H1 (cell line): Measurements from ENCODE around the gene CADPS. TPM values are rescaled to one million over a fixed set of nuclear protein-coding genes. Genes with fewer than 3 reads are reported as not detected.

Source experiments
- CTCF ChIA-PET: fragments of 300-600 bp; sonication (Branson Sonifier 250); formaldehyde crosslinking; loops from one replicate; lab custom pipeline; 2021; ENCODE audit not compliant: partially characterized antibody; lab: Charles Lee
- POLR2A ChIA-PET: fragments of 300-600 bp; sonication (Branson Sonifier 250); formaldehyde crosslinking; loops from one replicate; lab custom pipeline; 2021; ENCODE audit warnings: inconsistent platforms; ENCODE audit not compliant: partially characterized antibody; lab: Charles Lee
- DNase-seq, 2 experiments: peaks; one replicate each; pipeline versions ENCODE4 v3.0.0 to v3.0.0-alpha.2; 2010 to 2022; ENCODE audit warnings: low spot score in 2 of 2, low read depth in 1 of 2, mixed read lengths in 1 of 2
- FAIRE-seq: peaks from 2 replicates; lab custom pipeline; 2011; peaks lifted over from hg19 to GRCh38; lab: Jason Lieb, UNC
- H2AFZ ChIP-seq: 2 replicates; pipeline ENCODE4 v1.8.1; 2012; ENCODE audit warnings: low read length, inconsistent platforms
- H2AK5ac ChIP-seq: 2 replicates; pipeline ENCODE4 v1.6.1; 2013; ENCODE audit warnings: low read depth, low read length
- H2BK120ac ChIP-seq: replicated peaks from 2 replicates; pipeline ENCODE3; 2013; ENCODE audit warnings: low read depth, low read length, inconsistent platforms
- H2BK12ac ChIP-seq: 2 replicates; pipeline ENCODE4 v1.6.1; 2013; ENCODE audit warnings: low read depth, low read length
- H2BK15ac ChIP-seq: 2 replicates; pipeline ENCODE4 v1.6.1; 2013; ENCODE audit warnings: low read length
- H2BK20ac ChIP-seq: 2 replicates; pipeline ENCODE4 v1.6.1; 2013; ENCODE audit warnings: low read length
- H2BK5ac ChIP-seq: 2 replicates; pipeline ENCODE4 v1.6.1; 2013; ENCODE audit warnings: low read depth, low read length
- H3K14ac ChIP-seq: 2 replicates; pipeline ENCODE4 v1.6.1; 2013; ENCODE audit warnings: inconsistent platforms; ENCODE audit not compliant: insufficient read length
- H3K18ac ChIP-seq: 2 replicates; pipeline ENCODE4 v1.6.1; 2013; ENCODE audit warnings: low read length; ENCODE audit errors: extremely low read depth
- H3K23ac ChIP-seq: 2 replicates; pipeline ENCODE4 v1.6.1; 2013; ENCODE audit warnings: inconsistent platforms; ENCODE audit not compliant: insufficient read length
- H3K23me2 ChIP-seq: 2 replicates; pipeline ENCODE4 v1.6.1; 2013; ENCODE audit warnings: low read depth, low read length
- H3K27ac ChIP-seq: 2 replicates; pipeline ENCODE4 v1.6.1; 2011; ENCODE audit warnings: low read depth, low read length, inconsistent platforms
- H3K27me3 ChIP-seq, 4 experiments: replicated peaks in 1 of 4; 1 replicate in 1 of 4; 2 replicates in 3 of 4; pipeline versions ENCODE4 v1.6.1 to v1.8.1; 2011 to 2013; ENCODE audit warnings: low read length in 3 of 4, mild to moderate bottlenecking in 3 of 4, inconsistent platforms in 2 of 4, mixed read lengths in 2 of 4, moderate library complexity in 1 of 4; ENCODE audit not compliant: control insufficient read depth in 3 of 4, insufficient read depth in 3 of 4; ENCODE audit errors: extremely low read depth in 1 of 4
- H3K36me3 ChIP-seq, 4 experiments: 2 replicates each; pipeline versions ENCODE4 v1.6.1 to v1.8.1; 2011 to 2013; ENCODE audit warnings: mild to moderate bottlenecking in 4 of 4, low read length in 3 of 4, moderate library complexity in 2 of 4, control low read depth in 1 of 4, inconsistent platforms in 1 of 4; ENCODE audit not compliant: insufficient read depth in 4 of 4, control insufficient read depth in 2 of 4
- H3K4ac ChIP-seq: replicated peaks from 2 replicates; pipeline ENCODE3; 2013; ENCODE audit warnings: low read length, low read depth, mixed read lengths, inconsistent platforms; ENCODE audit not compliant: insufficient read length
- H3K4me1 ChIP-seq, 4 experiments: replicated peaks in 1 of 4; 1 replicate in 1 of 4; 2 replicates in 3 of 4; pipeline versions ENCODE4 v1.6.1 to v1.8.1; 2011 to 2013; ENCODE audit warnings: low read length in 3 of 4, inconsistent platforms in 2 of 4, mixed read lengths in 1 of 4; ENCODE audit not compliant: insufficient read depth in 4 of 4, control insufficient read depth in 3 of 4
- H3K4me2 ChIP-seq, 2 experiments: 2 replicates each; pipeline versions ENCODE4 v1.6.1 to v1.8.1; 2011 to 2013; ENCODE audit warnings: low read depth in 2 of 2, low read length in 2 of 2, control low read depth in 1 of 2, inconsistent platforms in 1 of 2, mild to moderate bottlenecking in 1 of 2; ENCODE audit not compliant: insufficient read depth in 1 of 2
- H3K4me3 ChIP-seq, 4 experiments: fragments of 200-600, 300-600 bp in 1 of 4; sonication (generic), shearing (Covaris generic), sonication (Bioruptor Twin) in 1 of 4; 2 replicates each; pipeline versions ENCODE4 v1.5.1 to v1.8.1; 2011 to 2016; ENCODE audit warnings: low read length in 4 of 4, low read depth in 3 of 4, control low read depth in 2 of 4, inconsistent platforms in 2 of 4, mild to moderate bottlenecking in 2 of 4, mixed read lengths in 1 of 4, moderate library complexity in 1 of 4; ENCODE audit not compliant: insufficient read depth in 2 of 4; ENCODE audit errors: extremely low read depth in 1 of 4
- H3K56ac ChIP-seq: replicated peaks from 2 replicates; pipeline ENCODE3; 2013; ENCODE audit warnings: low read depth, mild to moderate bottlenecking, mixed read lengths, low read length, inconsistent platforms; ENCODE audit not compliant: insufficient read length
- H3K79me1 ChIP-seq: 2 replicates; pipeline ENCODE4 v1.6.1; 2013; ENCODE audit warnings: low read depth, low read length, control low read depth
- H3K79me2 ChIP-seq, 2 experiments: 2 replicates each; pipeline versions ENCODE4 v1.6.1 to v1.8.1; 2012 to 2013; ENCODE audit warnings: low read length in 2 of 2, mild to moderate bottlenecking in 2 of 2, inconsistent platforms in 1 of 2; ENCODE audit not compliant: insufficient read depth in 2 of 2, control insufficient read depth in 1 of 2
- H3K9ac ChIP-seq, 4 experiments: replicated peaks in 1 of 4; 1 replicate in 1 of 4; 2 replicates in 3 of 4; pipeline versions ENCODE4 v1.6.1 to v1.8.1; 2011 to 2013; ENCODE audit warnings: low read depth in 3 of 4, low read length in 3 of 4, control low read depth in 2 of 4, mild to moderate bottlenecking in 2 of 4, moderate library complexity in 2 of 4, inconsistent platforms in 1 of 4; ENCODE audit errors: extremely low read depth in 1 of 4
- H3K9me3 ChIP-seq, 2 experiments: 2 replicates each; pipeline versions ENCODE4 v1.6.1 to v1.8.1; 2012 to 2013; ENCODE audit warnings: mild to moderate bottlenecking in 2 of 2, moderate library complexity in 2 of 2, control low read depth in 1 of 2, inconsistent platforms in 1 of 2, low read depth in 1 of 2, low read length in 1 of 2, mixed read lengths in 1 of 2; ENCODE audit not compliant: insufficient read depth in 2 of 2
- H4K20me1 ChIP-seq, 2 experiments: replicated peaks in 1 of 2; 2 replicates each; pipeline versions ENCODE3 to v1.8.1; 2011 to 2013; ENCODE audit warnings: inconsistent platforms in 2 of 2, low read length in 2 of 2, mild to moderate bottlenecking in 1 of 2; ENCODE audit not compliant: insufficient read depth in 2 of 2, control insufficient read depth in 1 of 2
- H4K5ac ChIP-seq: 2 replicates; pipeline ENCODE4 v1.6.1; 2013; ENCODE audit warnings: low read length, low read depth, mixed read lengths, inconsistent platforms; ENCODE audit not compliant: insufficient read length
- H4K8ac ChIP-seq: 2 replicates; pipeline ENCODE4 v1.8.0; 2013; ENCODE audit warnings: mild to moderate bottlenecking, moderate library complexity, low read length, inconsistent platforms; ENCODE audit not compliant: insufficient read depth; ENCODE audit errors: extremely low read depth
- H4K91ac ChIP-seq: replicated peaks from 2 replicates; pipeline ENCODE3; 2013; ENCODE audit warnings: low read length, mixed read lengths, inconsistent platforms; ENCODE audit not compliant: insufficient read length
- BCL11A ChIP-seq, 2 experiments: IDR thresholded peaks; one replicate each; pipeline ENCODE4 v1.6.1; 2011; ENCODE audit warnings: low read depth in 2 of 2, low read length in 2 of 2, mild to moderate bottlenecking in 2 of 2
- CBX5 ChIP-seq: fragments of 300-800, 300-1000 bp; sonication (generic); IDR thresholded peaks from 2 replicates; pipeline ENCODE4 v1.7.1; 2016; ENCODE audit warnings: antibody characterized with exemption, low read length, low read depth
- CBX8 ChIP-seq: fragments of 300-800, 300-1000 bp; sonication (generic); IDR thresholded peaks from 2 replicates; pipeline ENCODE4 v1.7.1; 2016; ENCODE audit warnings: low read depth, low read length, borderline replicate concordance
- CHD2 ChIP-seq: IDR thresholded peaks from 2 replicates; pipeline ENCODE4 v1.6.1; 2012; ENCODE audit warnings: low read length, improper control_type of control experiment
- HDAC6 ChIP-seq: IDR thresholded peaks from one replicate; pipeline ENCODE4 v1.7.1; 2012; ENCODE audit warnings: low read depth, mild to moderate bottlenecking, inconsistent platforms, low read length, moderate library complexity
- JUN ChIP-seq: IDR thresholded peaks from 2 replicates; pipeline ENCODE4 v1.6.1; 2011; ENCODE audit warnings: low read depth, mild to moderate bottlenecking, improper control_type of control experiment, low read length
- MAFK ChIP-seq: IDR thresholded peaks from 2 replicates; pipeline ENCODE4 v1.6.1; 2012; ENCODE audit warnings: low read depth, mild to moderate bottlenecking, improper control_type of control experiment, low read length
- RBBP5 ChIP-seq: IDR thresholded peaks from 2 replicates; pipeline ENCODE4 v1.7.1; 2012; ENCODE audit warnings: low read depth, mild to moderate bottlenecking, inconsistent platforms, low read length, moderate library complexity, borderline replicate concordance
- SAP30 ChIP-seq: fragments of 300-600 bp; sonication (generic); IDR thresholded peaks from 2 replicates; pipeline ENCODE4 v1.7.1; 2012; ENCODE audit warnings: low read length, moderate library complexity, mild to moderate bottlenecking, inconsistent platforms; ENCODE audit not compliant: insufficient read depth, insufficient replicate concordance
- SIN3A ChIP-seq, 2 experiments: IDR thresholded peaks in 1 of 2; conservative IDR thresholded peaks in 1 of 2; 2 replicates each; pipeline ENCODE4 v1.6.1; 2011 to 2012; ENCODE audit warnings: low read length in 2 of 2, improper control_type of control experiment in 1 of 2, low read depth in 1 of 2, mild to moderate bottlenecking in 1 of 2
- SIRT6 ChIP-seq: IDR thresholded peaks from one replicate; pipeline ENCODE4 v1.7.1; 2012; ENCODE audit warnings: low read length, inconsistent platforms
- SP4 ChIP-seq: IDR thresholded peaks from 2 replicates; pipeline ENCODE4 v1.6.1; 2012; ENCODE audit warnings: low read length, inconsistent platforms
- SUZ12 ChIP-seq: fragments of 200-600 bp; sonication (generic); IDR thresholded peaks from 2 replicates; pipeline ENCODE4 v1.6.1; 2012; ENCODE audit warnings: mild to moderate bottlenecking, inconsistent platforms, low read length, moderate library complexity, mixed read lengths
- TBP ChIP-seq: IDR thresholded peaks from 2 replicates; pipeline ENCODE4 v1.6.1; 2011; ENCODE audit warnings: low read depth, low read length, improper control_type of control experiment
- ZNF274 ChIP-seq: IDR thresholded peaks from 2 replicates; pipeline ENCODE4 v1.7.0; 2012; ENCODE audit warnings: low read length, borderline replicate concordance; ENCODE audit errors: extremely low read depth
- WGBS, 2 experiments: shearing (Covaris generic) in 1 of 2; methylation state at CpG; one replicate each; pipeline versions ENCODE4 v1.1.6 to v1.1.7; 2013 to 2015; ENCODE audit warnings: low lambda C conversion rate in 2 of 2, mixed read lengths in 2 of 2, inconsistent platforms in 1 of 2, low coverage in 1 of 2, missing lambda C conversion rate in 1 of 2; ENCODE audit not compliant: insufficient replicate concordance in 2 of 2, insufficient coverage in 1 of 2, insufficient read length in 1 of 2; ENCODE audit errors: extremely low coverage in 1 of 2, missing lambda C conversion rate in 1 of 2; 5-methylcytosine and 5-hydroxymethylcytosine counted together
- polyA plus RNA-seq, 7 experiments: library from polyadenylated mRNA; depleted of rRNA in 3 of 7; stranded (reverse) in 5 of 7; unstranded in 2 of 7; fragments of >200 nt in 5 of 7; fragments of 200-250 nt in 2 of 7; gene quantifications; 1 replicate in 5 of 7; 2 replicates in 1 of 7; 4 replicates in 1 of 7; pipeline versions ENCODE4 v1.2.1 to v1.2.3, GENCODE V29; 2011 to 2013; ENCODE audit warnings: missing spikeins in 2 of 7, mixed read lengths in 2 of 7
- total RNA-seq: library from RNA; stranded (reverse); fragmentation: NEBNext Ultra II Directional; extraction: Animal tissue kit (Norgen Biotek cat#: 25700); gene quantifications from 2 replicates; pipeline ENCODE4 v1.2.1, GENCODE V29; 2021

Gene CADPS
- total and polyA plus RNA-seq, 2 of the 8 experiments (the other 6 are each of a cell fraction or from before 2014, with no cell fraction given) = 7.1 to 10.2 TPM

DNA sequence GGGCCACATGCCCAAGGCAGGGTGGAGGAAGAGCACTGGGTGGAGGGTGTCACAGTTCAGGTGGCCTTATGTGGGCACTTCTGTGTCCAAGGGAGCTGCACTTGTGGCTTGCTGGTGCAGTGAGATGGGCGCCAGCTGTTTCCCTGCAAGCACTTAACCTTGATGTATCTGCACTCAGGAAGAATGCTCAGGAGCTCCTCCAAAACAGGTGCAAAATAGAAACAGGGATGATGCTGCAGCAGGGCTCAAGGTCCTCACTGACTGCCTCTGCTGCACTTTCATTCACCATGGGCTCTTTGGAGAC is 151.3 kb downstream of the CADPS start:
- peaks cover 0 to 1% of the 10 kb centered on the region in 2 experiments for H4K20me1 ChIP-seq
- ChIA-PET CTCF (interaction anchor here (0.5 to 3.8 kb wide), 7 partner anchors 8 to 1159 kb away, joined by 3 to 23 read pairs (median 3); no protein-coding TSS in a partner anchor), POLR2A (interaction anchor here (0.7 to 2.1 kb wide), 4 partner anchors 12 to 72 kb away, joined by 3 to 6 read pairs (median 4); no protein-coding TSS in a partner anchor)
- FAIRE-seq = no peak
- H2AFZ ChIP-seq = peak overlapping the region; percentile 55; the same call in 1 of the 2 replicates
- DNase-seq = no peak
- H2AK5ac ChIP-seq = no peak overlapping the region
- H4K8ac ChIP-seq = no peak overlapping the region
- no peaks in the 10 kb centered on the region for H3K79me2 ChIP-seq
- no peaks in the 10 kb centered on the region for H3K27me3 ChIP-seq
- no peak overlapping the region for H3K56ac ChIP-seq
- 80% methylated on average over 1 of the region's 1 CpG; no CpG with 5 or more reads in 1 of the 2 experiments for WGBS, 2 experiments
- H2BK120ac ChIP-seq = no peak overlapping the region
- H3K4me2 ChIP-seq = peak overlapping the region; percentile 4 to 11; a peak in 1 of 4 replicates
- no peak overlapping the region for H3K14ac ChIP-seq
- no peak overlapping the region for H4K91ac ChIP-seq
- H2BK15ac ChIP-seq = no peak overlapping the region; the same call in 1 of the 2 replicates
- no peaks in the 10 kb centered on the region for H3K36me3 ChIP-seq
- H3K4ac ChIP-seq = no peak overlapping the region
- no peak overlapping the region for H2BK12ac ChIP-seq
- H3K4me1 ChIP-seq = peaks cover 3 to 7% (median 7%) of the 10 kb centered on the region in 4 experiments; a peak in 6 of 7 replicates
- H3K79me1 ChIP-seq = no peaks in the 10 kb centered on the region
- no peak overlapping the region for H2BK20ac ChIP-seq
- H3K23ac ChIP-seq = no peak overlapping the region
- no peaks in the 10 kb centered on the region for H3K9me3 ChIP-seq
- no peak overlapping the region for H3K4me3 ChIP-seq
- no peaks in the 10 kb centered on the region for H3K23me2 ChIP-seq
- no peak overlapping the region for H3K27ac ChIP-seq
- H3K9ac ChIP-seq = 0 out of 7 replicates have a peak overlapping the region, but pooled peaks of 1 of the 4 experiments have one; percentile 6
- no peak overlapping the region for H4K5ac ChIP-seq
- H3K18ac ChIP-seq = no peak overlapping the region
- no peak overlapping the region for H2BK5ac ChIP-seq
- TF ChIP-seq SUZ12 (no peak), ZNF274 (no peak), CBX5 (no peak), CBX8 (no peak), JUN (no peak), BCL11A (IDR thresholded peaks at IDR 0.05; ENCODE audit: low read depth in 2 of 2, low read length in 2 of 2) (no peak), CHD2 (no peak), SIRT6 (no peak), SAP30 (no peak), SIN3A (conservative IDR thresholded peaks at IDR 0.05 in 1 of 2, IDR thresholded peaks at IDR 0.05 in 1 of 2; ENCODE audit: low read depth in 1 of 2, low read length in 2 of 2) (no peak), SP4 (no peak), TBP (no peak), RBBP5 (no peak), MAFK (no peak), HDAC6 (no peak)
